Esophagus squamous epithelium (tissue), 4 donors: ENCODE measurements around the gene SLAMF7.

Experiments used
- CTCF ChIP-seq, 6 experiments: fragments of 450-650 bp in 4 of 6; fragments of 200-600 bp in 2 of 6; sonication (generic) in 2 of 6; IDR thresholded peaks; one replicate each; pipeline ENCODE4 v1.5.1; 2016 to 2019; ENCODE audit warnings: antibody characterized with exemption in 6 of 6, mild to moderate bottlenecking in 4 of 6, moderate library complexity in 4 of 6
- POLR2A ChIP-seq, 4 donors: fragments of 450-650 bp; IDR thresholded peaks; one replicate each; pipeline ENCODE4 v1.6.1; 2017; ENCODE audit warnings: antibody characterized with exemption in 4 of 4, mild to moderate bottlenecking in 4 of 4, moderate library complexity in 3 of 4

GRCh38 chr1:160741612-160742348 is 2.7 kb downstream of the SLAMF7 start:
- TF ChIP-seq CTCF (IDR thresholded peaks at IDR 0.05), result no peak
- no peak for TF ChIP-seq POLR2A (IDR thresholded peaks at IDR 0.05)
